HG03575 (cell line): ENCODE data around the gene ANTXRL.
"Not testable (repeated sequence)": the region's sequence is repeated elsewhere in the genome, so short reads cannot be mapped to it uniquely, and the experiment has no call there.

Experiments used
- ATAC-seq: cut with Tn5 transposase; IDR thresholded peaks from one replicate; pipeline ENCODE4 v1.9.1; 2021; ENCODE audit not compliant: unreplicated experiment, insufficient number of reproducible peaks, low FRiP score; ENCODE audit errors: extremely low read depth

ANTXRL gene

GRCh38 chr10:46286991-46287693 is at the start of gene ANTXRL:
TSS of gene ANTXRL (plus strand) at chr10:46286997. CDS start at chr10:46287263, 266 bp downstream.
- ATAC-seq, result no peak

- no peak for ATAC-seq
Observed at GRCh38 chr10:46237815-46238510, 48.8 kb upstream of the ANTXRL start.

- ATAC-seq, result no peak
Observed at GRCh38 chr10:46239247-46239646, 47.5 kb upstream of the ANTXRL start.

- ATAC-seq, result no peak
Observed at GRCh38 chr10:46239993-46240683, 46.7 kb upstream of the ANTXRL start.

- no peak for ATAC-seq
Observed at GRCh38 chr10:46240684-46241565, 45.9 kb upstream of the ANTXRL start.

GRCh38 chr10:46245381-46245900 is 41.4 kb upstream of the ANTXRL start:
- ATAC-seq, result no peak

GRCh38 chr10:46246400-46247180 is 40.2 kb upstream of the ANTXRL start:
- not testable (repeated sequence) for ATAC-seq

GRCh38 chr10:46247181-46247475 is 39.7 kb upstream of the ANTXRL start:
- no peak for ATAC-seq

GRCh38 chr10:46247808-46248569 is 38.8 kb upstream of the ANTXRL start:
- no peak for ATAC-seq

- ATAC-seq, result no peak
Observed at GRCh38 chr10:46248651-46249146, 38.1 kb upstream of the ANTXRL start.

GRCh38 chr10:46249617-46250344 is 37.0 kb upstream of the ANTXRL start:
- ATAC-seq, result not testable (repeated sequence)

GRCh38 chr10:46250481-46250880 is 36.3 kb upstream of the ANTXRL start:
- no peak for ATAC-seq

- no peak for ATAC-seq
Observed at GRCh38 chr10:46250898-46251856, 35.6 kb upstream of the ANTXRL start.

GRCh38 chr10:46251857-46252847 is 34.6 kb upstream of the ANTXRL start:
- no peak for ATAC-seq
